Stimulated activated CD4-positive, alpha-beta T cell treated with anti-CD3 and anti-CD28 coated beads, TNF-alpha, amount 100 ng/mL, for 4 hours (primary cell): ENCODE results near the gene ARX.

Experiments
- DNase-seq, 3 experiments: peaks; one replicate each; pipeline ENCODE4 v3.0.0-alpha.2; 2020; ENCODE audit warnings: low read depth in 3 of 3

ARX gene

GRCh38 chrX:25001808-25002660 lies 13.7 kb downstream of the ARX start:
- DNase-seq: no peak

DNA sequence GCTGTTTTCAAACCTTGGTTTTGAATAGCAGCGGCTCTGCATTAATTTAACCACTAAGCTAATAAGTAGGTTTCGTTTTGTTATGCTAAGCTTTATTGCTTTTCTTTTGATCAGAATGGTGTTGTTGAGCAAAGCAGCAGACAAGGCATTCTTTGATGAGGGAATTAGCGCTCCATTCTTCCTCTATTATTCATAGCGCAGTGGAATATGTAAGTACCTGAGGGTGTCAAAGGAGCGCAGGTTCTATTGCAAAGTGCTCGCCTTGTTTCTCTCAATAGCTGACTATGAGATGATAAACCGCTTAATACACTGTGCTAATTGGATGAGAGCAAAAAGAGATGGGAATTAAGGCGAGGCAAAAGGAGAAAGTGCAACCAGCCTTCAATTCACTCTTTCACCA lies 16.3 kb downstream of the ARX start:
- DNase-seq: no peak

GRCh38 chrX:24996096-24996709 lies 19.6 kb downstream of the ARX start:
- DNase-seq: no peak

GRCh38 chrX:24993879-24994278 lies 21.9 kb downstream of the ARX start:
- no peak for DNase-seq

DNA sequence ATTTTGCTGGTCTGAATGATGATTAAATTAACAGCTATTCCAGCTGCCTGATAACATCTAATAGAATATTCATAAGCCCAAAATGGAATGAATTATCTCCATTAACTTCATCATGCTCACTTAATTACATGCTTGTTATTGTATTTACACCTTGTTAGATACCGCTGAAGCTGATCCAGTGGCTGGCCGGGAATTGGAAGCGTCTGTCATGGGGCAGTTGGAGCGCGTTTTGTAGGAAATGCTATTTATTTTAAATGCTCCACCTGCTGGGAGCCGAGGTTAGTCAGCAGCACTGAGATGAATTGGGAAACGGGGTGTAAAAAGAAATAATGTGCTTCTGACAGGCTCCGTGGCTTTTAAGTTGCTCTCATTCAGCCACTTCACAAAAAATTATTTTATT lies 25.2 kb downstream of the ARX start:
- no peak for DNase-seq

DNA sequence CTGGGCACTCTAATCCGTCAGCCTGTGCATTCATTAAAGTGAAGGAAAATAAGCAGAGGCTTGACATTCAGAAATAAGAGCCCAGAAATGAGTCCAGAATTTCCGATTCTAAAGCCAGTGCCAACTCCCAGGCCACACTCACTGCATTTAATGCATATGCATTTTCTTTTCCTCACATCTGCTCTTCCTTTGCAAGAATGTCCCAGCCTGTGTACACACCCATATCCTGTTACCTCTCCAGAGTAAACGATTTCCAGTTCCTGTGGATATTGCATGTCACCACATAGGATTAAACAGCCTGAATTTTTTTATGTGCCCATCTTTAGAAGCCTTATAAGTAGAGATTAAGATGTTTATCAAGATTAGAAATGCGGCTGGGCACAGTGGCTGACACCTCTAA lies 27.5 kb downstream of the ARX start:
- no peak for DNase-seq

- no peak for DNase-seq
Observed at GRCh38 chrX:24987731-24988130, 28.0 kb downstream of the ARX start.

- DNase-seq: no peak
Observed at GRCh38 chrX:24985120-24985519, 30.6 kb downstream of the ARX start.

DNA sequence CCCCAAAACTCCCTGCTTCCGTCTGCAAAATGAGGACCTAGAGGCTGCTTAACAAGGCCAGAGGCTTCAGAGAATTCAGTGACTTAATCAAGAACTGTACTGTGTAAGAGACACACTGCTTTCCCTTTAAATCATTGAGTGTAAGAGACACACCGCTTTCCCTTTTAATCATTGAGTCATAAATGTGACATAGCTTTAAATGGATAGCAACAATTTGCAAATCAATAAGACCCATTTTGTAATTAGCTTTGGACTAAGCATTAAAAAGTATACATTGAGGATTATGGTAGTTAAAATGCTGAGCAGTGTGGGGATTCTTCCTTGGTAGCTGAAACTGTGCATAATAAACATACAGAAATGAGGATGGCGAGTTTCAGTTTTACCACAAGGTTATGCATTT lies 31.8 kb downstream of the ARX start:
- DNase-seq: no peak

- DNase-seq: no peak
Observed at GRCh38 chrX:24982306-24982965, 33.3 kb downstream of the ARX start.

DNA sequence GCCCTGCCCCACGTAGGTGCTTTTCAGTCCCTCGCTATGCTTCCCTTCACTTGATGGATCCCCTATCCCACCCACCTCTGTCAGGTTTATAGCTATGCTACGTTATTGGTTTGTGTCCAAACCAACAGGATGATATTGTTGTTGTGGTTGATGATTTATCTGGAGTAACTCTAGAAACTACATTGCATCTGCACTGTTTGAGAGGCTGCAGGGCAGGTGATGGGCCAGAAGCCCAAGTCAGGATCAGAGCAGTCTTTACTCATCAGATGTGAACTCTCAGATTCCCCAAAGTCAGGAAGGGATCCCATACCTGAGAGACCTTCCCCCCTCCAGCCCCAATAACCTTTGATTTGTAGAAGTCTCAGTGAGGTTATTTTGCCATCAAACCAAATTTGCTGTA lies 34.7 kb downstream of the ARX start:
- no peak for DNase-seq

- DNase-seq: no peak
Observed at GRCh38 chrX:24979081-24979480, 36.7 kb downstream of the ARX start.

DNA sequence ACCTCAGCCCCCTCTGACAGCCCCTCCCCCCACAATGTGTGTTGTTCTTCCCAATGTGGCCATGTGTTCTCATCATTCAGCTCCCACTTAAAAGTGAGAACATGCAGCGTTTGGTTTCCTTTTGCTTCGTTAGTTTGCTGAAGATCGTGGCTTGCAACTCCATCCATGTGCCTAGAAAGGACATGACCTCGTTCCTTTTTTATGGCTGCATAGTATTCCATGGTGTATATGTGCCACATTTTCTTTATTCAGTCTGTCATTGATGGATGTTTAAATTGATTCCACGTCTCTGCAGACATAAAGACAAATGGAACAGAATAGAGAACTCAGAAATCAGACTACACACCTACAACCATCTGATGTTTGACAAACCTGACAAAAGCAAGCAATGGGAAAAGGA lies 46.0 kb downstream of the ARX start:
- DNase-seq: no peak

- DNase-seq: no peak
Observed at GRCh38 chrX:24965372-24965771, 50.4 kb downstream of the ARX start.

- DNase-seq: no peak
Observed at GRCh38 chrX:24963823-24964222, 51.9 kb downstream of the ARX start.

DNA sequence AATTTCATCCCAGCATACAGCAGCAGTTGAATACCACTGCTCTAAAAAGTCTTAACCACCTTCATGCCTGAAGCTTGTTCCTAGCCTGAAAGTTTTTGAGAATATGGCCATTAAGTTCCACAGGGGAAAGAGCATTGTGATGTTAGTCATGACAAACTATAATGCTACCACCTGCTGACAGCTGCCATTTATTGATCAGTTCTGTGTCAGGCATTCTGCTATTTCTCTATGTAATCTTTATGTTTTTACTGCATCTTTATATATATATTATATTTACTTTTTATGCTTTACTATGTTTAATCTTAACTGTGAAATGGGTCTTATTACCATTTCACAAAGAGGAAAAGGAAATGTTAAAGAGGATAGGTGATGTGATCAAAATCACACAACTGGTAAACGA lies 54.0 kb downstream of the ARX start:
- no peak for DNase-seq

- DNase-seq: no peak
Observed at GRCh38 chrX:24956828-24957227, 58.9 kb downstream of the ARX start.

- no peak for DNase-seq
Observed at GRCh38 chrX:24955372-24955930, 60.3 kb downstream of the ARX start.

GRCh38 chrX:24954732-24955131 lies 61.0 kb downstream of the ARX start:
- DNase-seq: no peak
